Loucy (cell line): Measurements from ENCODE around the gene FGD3.

ENCODE experiments used
- H2AFZ ChIP-seq: fragments of 200-600 bp; sonication (generic); 2 replicates; pipeline ENCODE4 v1.6.0; 2016; ENCODE audit warnings: antibody characterized with exemption, mild to moderate bottlenecking, low read length, moderate library complexity
- H3F3A ChIP-seq: fragments of 200-600 bp; 2 replicates; pipeline ENCODE4 v1.6.0; 2016; ENCODE audit warnings: antibody characterized with exemption, low read depth, mild to moderate bottlenecking
- H3K27me3 ChIP-seq: fragments of 200-600 bp; sonication (generic); 2 replicates; pipeline ENCODE4 v1.6.1; 2014; ENCODE audit warnings: low read length, mild to moderate bottlenecking; ENCODE audit not compliant: insufficient read depth, poor library complexity, severe bottlenecking
- H3K36me3 ChIP-seq: fragments of 200-600 bp; sonication (generic); 2 replicates; pipeline ENCODE4 v1.6.1; 2016; ENCODE audit warnings: low read length; ENCODE audit not compliant: insufficient read depth
- H3K4me1 ChIP-seq: fragments of 200-600 bp; sonication (generic); 2 replicates; pipeline ENCODE4 v1.5.1; 2014; ENCODE audit warnings: low read length, mild to moderate bottlenecking; ENCODE audit not compliant: insufficient read depth, poor library complexity, severe bottlenecking
- H3K4me2 ChIP-seq: fragments of 200-600 bp; sonication (generic); 2 replicates; pipeline ENCODE4 v1.6.0; 2014; ENCODE audit warnings: antibody characterized with exemption, low read length, low read depth, mild to moderate bottlenecking; ENCODE audit not compliant: poor library complexity, severe bottlenecking
- H3K4me3 ChIP-seq: fragments of 200-600 bp; sonication (generic); 2 replicates; pipeline ENCODE4 v1.5.1; 2014; ENCODE audit warnings: low read length, mild to moderate bottlenecking, mixed read lengths; ENCODE audit not compliant: poor library complexity, severe bottlenecking
- H3K79me2 ChIP-seq: fragments of 200-600 bp; sonication (generic); 2 replicates; pipeline ENCODE4 v1.6.1; 2014; ENCODE audit warnings: low read length; ENCODE audit not compliant: insufficient read depth
- H3K9ac ChIP-seq: fragments of 200-600 bp; sonication (generic); 2 replicates; pipeline ENCODE4 v1.6.0; 2014; ENCODE audit warnings: mild to moderate bottlenecking, low read depth, low read length, moderate library complexity; ENCODE audit not compliant: poor library complexity, severe bottlenecking
- H3K9me2 ChIP-seq: fragments of 200-600 bp; sonication (generic); replicated peaks from 2 replicates; pipeline ENCODE4 v1.6.1; 2016; ENCODE audit warnings: low read depth, low read length, mixed read lengths
- H3K9me3 ChIP-seq: fragments of 200-600 bp; sonication (generic); 2 replicates; pipeline ENCODE4 v1.6.1; 2014; ENCODE audit warnings: mild to moderate bottlenecking, antibody characterized with exemption, low read length, low read depth; ENCODE audit not compliant: insufficient read depth
- H4K20me1 ChIP-seq: fragments of 200-600 bp; sonication (generic); 2 replicates; pipeline ENCODE4 v1.6.0; 2014; ENCODE audit warnings: antibody characterized with exemption, low read length, mild to moderate bottlenecking; ENCODE audit not compliant: insufficient read depth, poor library complexity, severe bottlenecking
- EZH2phosphoT487 ChIP-seq: fragments of 200-600 bp; IDR thresholded peaks from 2 replicates; pipeline ENCODE4 v1.6.1; 2018; ENCODE audit warnings: antibody characterized with exemption, mild to moderate bottlenecking, moderate library complexity, borderline replicate concordance
- TF ChIP-seq, protein P1 (sequence below): fragments of 200-600 bp; sonication (generic); conservative IDR thresholded peaks from 2 replicates; pipeline ENCODE4 v1.5.1; 2014; ENCODE audit warnings: mild to moderate bottlenecking, antibody characterized with exemption, low read length

FGD3 gene

DNA sequence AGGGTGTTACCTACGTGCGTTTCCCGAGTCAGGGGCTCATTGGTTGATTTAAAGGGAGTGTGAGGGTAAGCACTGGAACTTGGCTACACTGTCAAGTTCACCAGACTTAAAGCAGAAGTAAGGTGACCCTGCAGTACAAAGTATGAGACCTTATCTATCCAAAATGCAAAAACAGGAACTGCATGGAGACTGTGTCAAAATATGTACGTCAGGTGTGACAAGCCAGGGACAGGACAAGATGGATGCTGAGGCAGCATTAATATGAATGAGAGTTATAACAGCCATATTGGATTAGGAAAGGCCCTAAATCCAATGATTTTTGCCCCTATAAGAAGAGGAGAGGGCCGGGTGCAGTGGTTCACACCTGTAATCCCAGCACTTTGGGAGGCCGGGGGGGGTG is 95.8 kb downstream of the FGD3 start:
- no peak overlapping the region for H3K4me2 ChIP-seq
- H3K36me3 ChIP-seq = no peaks in the 10 kb centered on the region
- no peak overlapping the region for H3K9ac ChIP-seq
- no peaks in the 10 kb centered on the region for H3K27me3 ChIP-seq
- no peak for TF ChIP-seq EZH2phosphoT487
- TF ChIP-seq, protein P1, sequence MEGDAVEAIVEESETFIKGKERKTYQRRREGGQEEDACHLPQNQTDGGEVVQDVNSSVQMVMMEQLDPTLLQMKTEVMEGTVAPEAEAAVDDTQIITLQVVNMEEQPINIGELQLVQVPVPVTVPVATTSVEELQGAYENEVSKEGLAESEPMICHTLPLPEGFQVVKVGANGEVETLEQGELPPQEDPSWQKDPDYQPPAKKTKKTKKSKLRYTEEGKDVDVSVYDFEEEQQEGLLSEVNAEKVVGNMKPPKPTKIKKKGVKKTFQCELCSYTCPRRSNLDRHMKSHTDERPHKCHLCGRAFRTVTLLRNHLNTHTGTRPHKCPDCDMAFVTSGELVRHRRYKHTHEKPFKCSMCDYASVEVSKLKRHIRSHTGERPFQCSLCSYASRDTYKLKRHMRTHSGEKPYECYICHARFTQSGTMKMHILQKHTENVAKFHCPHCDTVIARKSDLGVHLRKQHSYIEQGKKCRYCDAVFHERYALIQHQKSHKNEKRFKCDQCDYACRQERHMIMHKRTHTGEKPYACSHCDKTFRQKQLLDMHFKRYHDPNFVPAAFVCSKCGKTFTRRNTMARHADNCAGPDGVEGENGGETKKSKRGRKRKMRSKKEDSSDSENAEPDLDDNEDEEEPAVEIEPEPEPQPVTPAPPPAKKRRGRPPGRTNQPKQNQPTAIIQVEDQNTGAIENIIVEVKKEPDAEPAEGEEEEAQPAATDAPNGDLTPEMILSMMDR = no peak
- H2AFZ ChIP-seq = no peak overlapping the region
- no peaks in the 10 kb centered on the region for H3K79me2 ChIP-seq
- no peaks in the 10 kb centered on the region for H3K4me1 ChIP-seq
- H3K9me3 ChIP-seq = no peaks in the 10 kb centered on the region
- H4K20me1 ChIP-seq = no peaks in the 10 kb centered on the region
- H3K4me3 ChIP-seq = no peak overlapping the region
- no peaks in the 10 kb centered on the region for H3K9me2 ChIP-seq
- H3F3A ChIP-seq = no peaks in the 10 kb centered on the region

DNA sequence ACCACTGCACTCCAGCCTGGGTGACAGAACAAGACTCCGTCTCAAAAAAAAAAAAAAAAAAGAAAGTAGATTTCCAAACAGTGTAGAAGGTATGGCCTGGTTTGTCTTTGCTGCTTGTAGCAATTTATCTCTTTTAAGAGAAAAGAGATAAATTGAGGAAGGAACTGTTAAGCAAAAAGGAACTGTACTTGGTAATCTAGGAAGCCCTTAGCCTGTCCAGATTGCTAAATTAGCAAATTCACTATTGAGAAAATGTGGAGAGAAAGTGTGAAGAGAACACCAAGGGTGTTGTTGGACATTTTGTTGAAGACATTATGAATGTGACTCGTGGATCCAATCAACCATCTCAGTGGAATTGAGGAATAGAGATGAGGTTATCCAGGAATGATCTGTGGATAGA is 98.2 kb downstream of the FGD3 start:
- H3K4me3 ChIP-seq = no peak overlapping the region
- H3K9me3 ChIP-seq = no peaks in the 10 kb centered on the region
- H3K4me2 ChIP-seq = no peak overlapping the region
- H3K79me2 ChIP-seq = no peaks in the 10 kb centered on the region
- H3K9ac ChIP-seq = no peak overlapping the region
- H3F3A ChIP-seq = no peaks in the 10 kb centered on the region
- no peak overlapping the region for H2AFZ ChIP-seq
- no peaks in the 10 kb centered on the region for H3K27me3 ChIP-seq
- peaks cover 9% of the 10 kb centered on the region for H3K4me1 ChIP-seq
- no peaks in the 10 kb centered on the region for H3K36me3 ChIP-seq
- H4K20me1 ChIP-seq = no peaks in the 10 kb centered on the region
- no peaks in the 10 kb centered on the region for H3K9me2 ChIP-seq
- TF ChIP-seq, protein P1 = no peak
- no peak for TF ChIP-seq EZH2phosphoT487

DNA sequence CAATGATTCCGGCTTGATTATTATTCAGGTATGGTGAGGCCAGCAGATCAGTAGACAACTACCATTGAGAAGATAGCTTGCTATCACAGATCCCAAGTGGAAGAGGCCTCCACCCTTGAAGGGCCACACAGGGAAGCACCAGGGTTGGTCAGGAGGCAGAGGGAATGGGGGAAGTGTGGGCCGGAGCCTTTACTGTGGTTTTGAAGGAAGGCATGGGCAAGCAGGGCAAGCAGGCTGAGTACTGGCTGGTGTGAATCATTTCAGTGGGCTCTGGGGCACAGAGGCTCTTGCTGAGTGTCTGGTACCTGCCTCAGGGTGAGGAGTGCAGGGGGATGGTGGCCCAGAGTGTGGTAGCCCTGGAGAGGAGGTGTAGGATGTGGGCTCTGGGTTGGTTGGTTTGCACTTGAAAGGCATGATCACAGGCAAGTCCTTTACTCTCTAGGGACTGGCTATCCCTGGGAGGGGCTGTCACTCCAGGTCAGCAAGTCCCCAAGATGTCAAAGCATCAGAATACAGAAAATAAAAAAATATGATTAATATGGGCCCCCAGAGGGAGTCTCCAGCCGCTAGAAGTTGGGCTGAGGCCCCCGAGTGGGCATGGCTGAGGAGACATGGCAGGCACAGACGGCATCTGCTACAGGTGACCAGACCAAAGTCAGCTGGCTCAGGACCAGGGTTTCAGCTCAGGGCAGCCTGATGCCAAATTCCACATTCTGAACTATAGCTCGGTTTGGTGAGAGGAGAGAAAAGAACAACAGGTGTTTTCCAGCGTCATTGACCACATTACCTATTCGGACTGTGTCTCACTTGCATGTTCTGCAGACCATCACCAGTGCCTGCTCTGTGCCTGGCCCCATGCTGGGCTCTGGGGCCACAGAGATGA is 101.5 kb downstream of the FGD3 start:
- no peak overlapping the region for H2AFZ ChIP-seq
- no peak overlapping the region for H3K4me2 ChIP-seq
- no peaks in the 10 kb centered on the region for H4K20me1 ChIP-seq
- TF ChIP-seq, protein P1 = no peak
- no peak for TF ChIP-seq EZH2phosphoT487
- H3K79me2 ChIP-seq = no peaks in the 10 kb centered on the region
- H3F3A ChIP-seq = no peaks in the 10 kb centered on the region
- no peaks in the 10 kb centered on the region for H3K27me3 ChIP-seq
- peaks cover 20% of the 10 kb centered on the region for H3K4me1 ChIP-seq
- H3K36me3 ChIP-seq = no peaks in the 10 kb centered on the region
- H3K9me2 ChIP-seq = no peaks in the 10 kb centered on the region
- no peak overlapping the region for H3K4me3 ChIP-seq
- no peak overlapping the region for H3K9ac ChIP-seq
- no peaks in the 10 kb centered on the region for H3K9me3 ChIP-seq
